Caco-2 (cell line): ENCODE measurements around the gene NOMO2. TPM values are rescaled to one million over a fixed set of nuclear protein-coding genes. Genes with fewer than 3 reads are reported as not detected.
"Not testable (repeated sequence)": the region's sequence is repeated elsewhere in the genome, so short reads cannot be mapped to it uniquely, and the experiment has no call there.

Experiments used
- BruUV-seq: library from RNA; stranded (reverse); fragments of 400-500 nt; replicated peaks from 2 replicates; lab custom pipeline; 2021; lab: Mats Ljungman, UMichigan
- CTCF ChIA-PET: fragments of 300-600 bp; sonication (Branson Sonifier 250); formaldehyde crosslinking; loops from one replicate; lab custom pipeline; 2022; ENCODE audit warnings: antibody characterized with exemption; lab: Charles Lee
- POLR2A ChIA-PET: fragments of 300-600 bp; sonication (Branson Sonifier 250); formaldehyde crosslinking; loops from one replicate; lab custom pipeline; 2022; ENCODE audit warnings: antibody characterized with exemption; lab: Charles Lee
- DNase-seq, 2 experiments: peaks; one replicate each; pipeline versions ENCODE4 v3.0.0 to v3.0.0-alpha.2; 2020 to 2022
- H3K27me3 ChIP-seq: replicated peaks from 2 replicates; pipeline ENCODE4 v1.6.0; 2011; ENCODE audit warnings: low read length; ENCODE audit not compliant: control insufficient read depth, insufficient read depth
- H3K36me3 ChIP-seq: 2 replicates; pipeline ENCODE4 v1.5.1; 2011; ENCODE audit warnings: low read length; ENCODE audit not compliant: control insufficient read depth, insufficient read depth
- H3K4me1 ChIP-seq: fragments of 250-450 bp; sonication (Bioruptor Pico); 2 replicates; pipeline ENCODE4 v1.5.1; 2020; ENCODE audit warnings: mild to moderate bottlenecking
- H3K4me3 ChIP-seq: 2 replicates; pipeline ENCODE4 v1.5.1; 2011; ENCODE audit warnings: low read depth, mild to moderate bottlenecking, control low read depth, low read length
- H3K9me3 ChIP-seq: fragments of 250-450 bp; sonication (Bioruptor Pico); 2 replicates; pipeline ENCODE4 v1.5.1; 2020; ENCODE audit warnings: mild to moderate bottlenecking, moderate library complexity
- H3K27ac Mint-ChIP-seq: one replicate; pipeline ENCODE4 v1.8.0; 2022; ENCODE audit warnings: mixed read lengths; ENCODE audit not compliant: unreplicated experiment
- H3K27me3 Mint-ChIP-seq: one replicate; pipeline ENCODE4 v1.8.0; 2022; ENCODE audit warnings: mixed read lengths; ENCODE audit not compliant: insufficient read depth, unreplicated experiment
- H3K36me3 Mint-ChIP-seq: one replicate; pipeline ENCODE4 v1.8.0; 2022; ENCODE audit warnings: mild to moderate bottlenecking, mixed read lengths; ENCODE audit not compliant: insufficient read depth, unreplicated experiment
- H3K4me1 Mint-ChIP-seq: one replicate; pipeline ENCODE4 v1.8.0; 2022; ENCODE audit warnings: low read depth, mixed read lengths; ENCODE audit not compliant: unreplicated experiment
- H3K4me3 Mint-ChIP-seq: one replicate; pipeline ENCODE4 v1.8.0; 2022; ENCODE audit warnings: mild to moderate bottlenecking, moderate library complexity, mixed read lengths; ENCODE audit not compliant: unreplicated experiment
- H3K9me3 Mint-ChIP-seq: one replicate; pipeline ENCODE4 v1.8.0; 2022; ENCODE audit warnings: mixed read lengths; ENCODE audit not compliant: unreplicated experiment
- intact Hi-C: fragments of 100-400 bp; cut with micrococcal nuclease; formaldehyde crosslinking; loops from one replicate; pipeline ENCODE4 v1.10.0; 2022; ENCODE audit not compliant: unreplicated experiment
- total RNA-seq: library from RNA; stranded (reverse); gene quantifications from 2 replicates; pipeline ENCODE4 v1.2.3, GENCODE V29; 2022

Gene NOMO2
- total RNA-seq, 1 experiment from 2014 or later, result 142 TPM

DNA sequence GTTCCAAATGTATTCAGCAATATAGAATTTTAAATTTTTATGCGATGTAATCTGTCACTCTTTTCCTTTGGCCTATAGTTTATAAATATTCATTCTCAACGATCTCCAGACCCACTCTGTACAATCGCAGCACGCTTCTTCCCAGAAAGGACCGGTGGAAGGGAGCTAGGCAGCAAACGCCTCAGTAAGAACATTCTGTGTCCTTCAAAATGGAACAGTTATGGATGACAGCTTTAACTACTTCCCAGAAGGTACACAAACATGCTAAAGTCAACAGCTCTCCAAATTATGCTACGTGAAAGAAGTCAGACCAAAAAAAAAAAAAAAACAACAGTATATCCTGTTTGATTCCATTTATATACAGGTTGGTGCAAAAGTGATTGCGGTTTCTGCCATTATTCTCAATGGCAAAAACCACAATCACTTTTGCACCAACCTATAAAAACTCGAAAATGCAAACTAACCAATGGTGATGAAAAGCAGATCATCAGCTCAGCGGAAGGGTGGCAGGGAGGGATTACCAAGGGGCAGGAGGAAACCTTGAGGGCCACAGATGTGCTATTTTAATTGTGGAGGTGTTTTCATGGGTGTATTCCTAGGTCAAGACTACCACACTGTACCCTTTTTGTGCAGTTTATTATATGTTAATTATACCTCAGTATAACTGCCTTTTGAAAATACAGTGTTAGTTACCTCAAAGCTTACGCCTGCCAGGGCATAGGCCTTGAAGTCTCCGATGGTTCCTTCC is 43.2 kb downstream of the NOMO2 start:
- H3K27me3 ChIP-seq, H3K36me3 ChIP-seq, CTCF ChIA-PET, H3K9me3 Mint-ChIP-seq, DNase-seq, H3K4me3 Mint-ChIP-seq, H3K4me1 ChIP-seq, intact Hi-C loops, H3K4me3 ChIP-seq, POLR2A ChIA-PET, H3K4me1 Mint-ChIP-seq, H3K36me3 Mint-ChIP-seq, H3K9me3 ChIP-seq, BruUV-seq, H3K27ac Mint-ChIP-seq, H3K27me3 Mint-ChIP-seq: not testable (repeated sequence)

DNA sequence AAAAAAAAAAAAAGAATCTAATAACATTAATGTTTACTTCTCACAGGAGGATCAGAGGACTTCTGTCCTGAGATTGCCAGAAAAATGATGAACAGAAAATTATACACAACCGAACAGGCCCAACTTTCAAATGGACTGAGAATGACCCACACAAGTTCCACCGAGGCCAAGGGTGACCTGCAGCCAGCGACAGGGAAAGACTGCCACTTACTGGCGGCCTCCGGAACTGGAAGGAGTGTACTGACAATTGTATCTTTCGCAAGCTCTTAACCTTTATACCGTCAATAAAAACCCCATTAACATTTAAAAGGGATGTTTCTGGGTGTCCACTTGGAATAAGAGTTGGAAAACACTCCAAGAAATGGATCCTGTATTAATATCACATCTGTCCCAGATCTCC is 63.5 kb downstream of the NOMO2 start:
- H3K4me3 ChIP-seq, H3K4me3 Mint-ChIP-seq, POLR2A ChIA-PET, H3K27me3 ChIP-seq, H3K36me3 ChIP-seq, H3K9me3 Mint-ChIP-seq, H3K9me3 ChIP-seq, H3K27me3 Mint-ChIP-seq, DNase-seq, H3K4me1 ChIP-seq, H3K36me3 Mint-ChIP-seq, BruUV-seq, CTCF ChIA-PET, intact Hi-C loops, H3K4me1 Mint-ChIP-seq, H3K27ac Mint-ChIP-seq: not testable (repeated sequence)

DNA sequence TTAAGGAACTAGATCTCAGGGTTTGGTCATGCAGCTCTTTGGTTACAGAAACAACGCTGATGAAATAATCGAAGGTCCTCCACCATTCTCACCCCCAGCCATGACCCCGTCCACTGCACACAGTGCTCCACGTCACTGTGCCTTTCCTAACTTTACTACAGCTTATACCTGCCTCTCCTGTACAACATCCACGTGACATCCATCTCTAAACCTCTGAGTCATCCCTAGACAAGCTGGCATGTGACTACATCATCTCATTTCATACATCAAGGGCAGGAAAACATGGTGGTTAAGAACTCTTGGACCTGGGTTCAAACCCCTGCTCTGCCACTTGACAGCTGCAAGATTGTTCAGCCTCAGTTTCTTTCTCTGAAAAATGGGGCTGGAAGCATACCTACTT is 64.9 kb downstream of the NOMO2 start:
- H3K36me3 Mint-ChIP-seq, DNase-seq, H3K9me3 Mint-ChIP-seq, H3K4me3 ChIP-seq, H3K4me1 Mint-ChIP-seq, H3K36me3 ChIP-seq, H3K27ac Mint-ChIP-seq, BruUV-seq, H3K27me3 ChIP-seq, POLR2A ChIA-PET, intact Hi-C loops, H3K4me1 ChIP-seq, H3K4me3 Mint-ChIP-seq, CTCF ChIA-PET, H3K27me3 Mint-ChIP-seq, H3K9me3 ChIP-seq: not testable (repeated sequence)

DNA sequence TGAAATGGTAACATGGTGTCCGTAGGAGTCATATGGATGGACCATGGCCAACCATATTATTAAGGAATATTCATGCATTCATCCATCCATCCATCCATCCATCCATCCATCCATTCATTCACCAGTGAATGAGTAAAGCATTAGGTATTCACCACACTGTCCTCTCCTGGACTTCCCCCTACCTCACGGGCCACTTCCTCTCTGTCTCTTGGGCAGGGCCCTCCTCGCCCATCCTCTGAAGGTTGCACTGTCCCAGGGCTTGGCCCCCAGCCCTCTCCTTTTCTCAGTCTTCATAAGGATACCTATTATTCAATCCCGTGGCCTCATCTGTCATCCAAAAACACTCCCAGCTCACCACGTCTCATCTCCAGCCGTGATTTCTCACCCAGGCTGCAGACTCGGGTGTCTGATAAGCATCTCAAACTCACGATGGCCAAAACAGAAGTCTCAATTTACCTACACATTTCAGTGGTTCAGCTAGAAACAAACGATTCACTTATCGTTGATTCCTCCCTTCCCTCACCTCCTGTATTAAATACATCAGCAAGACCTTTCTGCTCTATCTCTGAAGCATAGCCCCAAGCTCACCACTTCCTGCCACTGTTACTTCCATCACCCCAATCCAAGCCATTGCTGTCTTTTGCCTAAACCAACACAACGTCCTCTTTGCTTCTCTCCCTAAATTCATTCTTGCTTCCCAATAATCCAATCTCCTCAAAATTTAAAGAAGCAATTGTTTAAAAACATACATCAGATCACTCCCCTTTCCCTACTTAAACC is 69.6 kb downstream of the NOMO2 start:
- H3K4me3 Mint-ChIP-seq, H3K4me3 ChIP-seq, H3K4me1 ChIP-seq, CTCF ChIA-PET, H3K9me3 Mint-ChIP-seq, intact Hi-C loops, H3K36me3 ChIP-seq, DNase-seq, H3K27me3 Mint-ChIP-seq, H3K9me3 ChIP-seq, H3K27ac Mint-ChIP-seq, POLR2A ChIA-PET, BruUV-seq, H3K4me1 Mint-ChIP-seq, H3K36me3 Mint-ChIP-seq, H3K27me3 ChIP-seq: not testable (repeated sequence)

DNA sequence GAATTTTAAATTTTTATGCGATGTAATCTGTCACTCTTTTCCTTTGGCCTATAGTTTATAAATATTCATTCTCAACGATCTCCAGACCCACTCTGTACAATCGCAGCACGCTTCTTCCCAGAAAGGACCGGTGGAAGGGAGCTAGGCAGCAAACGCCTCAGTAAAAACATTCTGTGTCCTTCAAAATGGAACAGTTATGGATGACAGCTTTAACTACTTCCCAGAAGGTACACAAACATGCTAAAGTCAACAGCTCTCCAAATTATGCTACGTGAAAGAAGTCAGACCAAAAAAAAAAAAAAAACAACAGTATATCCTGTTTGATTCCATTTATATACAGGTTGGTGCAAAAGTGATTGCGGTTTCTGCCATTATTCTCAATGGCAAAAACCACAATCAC is 125.9 kb downstream of the NOMO2 start:
- H3K36me3 Mint-ChIP-seq, intact Hi-C loops, H3K27ac Mint-ChIP-seq, H3K4me3 ChIP-seq, H3K27me3 Mint-ChIP-seq, H3K4me1 ChIP-seq, DNase-seq, BruUV-seq, H3K9me3 Mint-ChIP-seq, H3K9me3 ChIP-seq, H3K36me3 ChIP-seq, H3K27me3 ChIP-seq, H3K4me3 Mint-ChIP-seq, CTCF ChIA-PET, H3K4me1 Mint-ChIP-seq, POLR2A ChIA-PET: not testable (repeated sequence)

DNA sequence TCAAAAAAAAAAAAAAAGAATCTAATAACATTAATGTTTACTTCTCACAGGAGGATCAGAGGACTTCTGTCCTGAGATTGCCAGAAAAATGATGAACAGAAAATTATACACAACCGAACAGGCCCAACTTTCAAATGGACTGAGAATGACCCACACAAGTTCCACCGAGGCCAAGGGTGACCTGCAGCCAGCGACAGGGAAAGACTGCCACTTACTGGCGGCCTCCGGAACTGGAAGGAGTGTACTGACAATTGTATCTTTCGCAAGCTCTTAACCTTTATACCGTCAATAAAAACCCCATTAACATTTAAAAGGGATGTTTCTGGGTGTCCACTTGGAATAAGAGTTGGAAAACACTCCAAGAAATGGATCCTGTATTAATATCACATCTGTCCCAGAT is 146.1 kb downstream of the NOMO2 start:
- H3K27me3 Mint-ChIP-seq, H3K9me3 Mint-ChIP-seq, H3K27me3 ChIP-seq, CTCF ChIA-PET, H3K27ac Mint-ChIP-seq, H3K36me3 ChIP-seq, H3K4me1 ChIP-seq, H3K9me3 ChIP-seq, H3K4me1 Mint-ChIP-seq, DNase-seq, H3K4me3 Mint-ChIP-seq, intact Hi-C loops, BruUV-seq, H3K36me3 Mint-ChIP-seq, POLR2A ChIA-PET, H3K4me3 ChIP-seq: not testable (repeated sequence)
